GM13977 (cell line): Measurements from ENCODE around the gene ABLIM2.

Source experiments
- DNase-seq: peaks from one replicate; pipeline ENCODE4 v3.0.0; 2012; ENCODE audit warnings: low spot score
- in situ Hi-C: fragments of 300-500 bp; cut with MboI; formaldehyde crosslinking; loops from one replicate; pipeline ENCODE4 v1.12.0; 2022; ENCODE audit warnings: low sequenced_read_pairs, low pct_unique_long_range_greater_than_20kb, mixed read lengths, inconsistent platforms; ENCODE audit not compliant: unreplicated experiment
- TF ChIP-seq, protein P1 (sequence below): IDR thresholded peaks from 2 replicates; pipeline ENCODE4 v1.5.1; 2012; ENCODE audit warnings: mild to moderate bottlenecking, control low read depth; ENCODE audit not compliant: insufficient read depth; ENCODE audit errors: extremely low read depth, missing control alignments

Gene ABLIM2

GRCh38 chr4:8047837-8048678 is 110.6 kb downstream of the ABLIM2 start:
- in situ Hi-C loops: no loop called here
- TF ChIP-seq, protein P1, sequence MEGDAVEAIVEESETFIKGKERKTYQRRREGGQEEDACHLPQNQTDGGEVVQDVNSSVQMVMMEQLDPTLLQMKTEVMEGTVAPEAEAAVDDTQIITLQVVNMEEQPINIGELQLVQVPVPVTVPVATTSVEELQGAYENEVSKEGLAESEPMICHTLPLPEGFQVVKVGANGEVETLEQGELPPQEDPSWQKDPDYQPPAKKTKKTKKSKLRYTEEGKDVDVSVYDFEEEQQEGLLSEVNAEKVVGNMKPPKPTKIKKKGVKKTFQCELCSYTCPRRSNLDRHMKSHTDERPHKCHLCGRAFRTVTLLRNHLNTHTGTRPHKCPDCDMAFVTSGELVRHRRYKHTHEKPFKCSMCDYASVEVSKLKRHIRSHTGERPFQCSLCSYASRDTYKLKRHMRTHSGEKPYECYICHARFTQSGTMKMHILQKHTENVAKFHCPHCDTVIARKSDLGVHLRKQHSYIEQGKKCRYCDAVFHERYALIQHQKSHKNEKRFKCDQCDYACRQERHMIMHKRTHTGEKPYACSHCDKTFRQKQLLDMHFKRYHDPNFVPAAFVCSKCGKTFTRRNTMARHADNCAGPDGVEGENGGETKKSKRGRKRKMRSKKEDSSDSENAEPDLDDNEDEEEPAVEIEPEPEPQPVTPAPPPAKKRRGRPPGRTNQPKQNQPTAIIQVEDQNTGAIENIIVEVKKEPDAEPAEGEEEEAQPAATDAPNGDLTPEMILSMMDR: no peak
- DNase-seq: no peak

DNA sequence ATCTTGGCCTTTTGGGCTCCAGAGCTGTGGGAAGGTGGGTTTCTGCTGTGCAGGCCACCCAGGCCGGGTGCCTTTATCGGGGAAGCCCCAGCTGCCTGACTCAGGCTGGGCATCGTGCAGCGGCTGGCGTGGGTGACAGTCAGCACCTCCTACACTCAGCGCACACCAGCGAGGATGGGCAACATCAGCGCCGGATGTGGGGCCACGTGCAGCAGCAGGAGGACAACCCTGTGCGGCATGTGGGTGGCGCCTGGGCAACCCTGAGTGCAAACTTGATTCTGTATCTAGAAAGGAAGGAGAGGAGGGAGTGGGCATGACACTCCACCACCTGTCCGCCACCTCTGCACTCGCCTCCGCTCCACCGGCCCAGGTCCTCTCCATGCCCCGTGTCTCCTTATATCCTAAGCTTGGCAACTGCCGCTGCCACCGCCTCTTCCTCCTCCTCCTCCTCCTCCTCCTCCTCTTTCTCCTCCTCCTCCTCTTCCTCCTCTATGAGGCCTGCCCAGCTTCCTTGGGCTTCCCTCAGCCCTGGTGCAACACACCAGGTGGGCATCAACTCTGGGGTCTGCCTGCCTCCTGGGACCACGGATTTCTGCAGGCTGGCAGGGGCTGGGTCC is 111.6 kb downstream of the ABLIM2 start:
- TF ChIP-seq, protein P1: no peak
- no peak for DNase-seq
- in situ Hi-C loops: no loop called here

DNA sequence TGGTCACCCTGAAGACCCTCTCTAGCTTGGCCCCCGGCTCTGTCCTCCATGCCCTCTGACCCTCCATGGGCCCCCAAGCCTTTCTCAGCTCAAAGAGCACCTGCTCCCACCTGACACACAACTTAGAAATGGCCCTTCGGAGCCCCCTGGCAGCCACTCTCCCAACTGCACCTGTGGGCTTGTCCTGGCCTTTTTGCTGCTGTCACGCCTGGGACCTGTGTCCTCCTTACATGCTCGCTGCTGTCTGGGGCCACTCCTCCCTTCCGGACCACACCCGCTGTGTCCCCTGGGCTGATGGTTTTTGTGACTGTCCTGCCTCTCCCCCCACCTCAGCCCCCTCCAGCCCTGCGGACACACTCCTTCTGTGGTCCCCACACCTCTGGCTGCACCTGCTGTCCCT is 112.7 kb downstream of the ABLIM2 start:
- DNase-seq: no peak
- in situ Hi-C loops: no loop called here
- TF ChIP-seq, protein P1: no peak

DNA sequence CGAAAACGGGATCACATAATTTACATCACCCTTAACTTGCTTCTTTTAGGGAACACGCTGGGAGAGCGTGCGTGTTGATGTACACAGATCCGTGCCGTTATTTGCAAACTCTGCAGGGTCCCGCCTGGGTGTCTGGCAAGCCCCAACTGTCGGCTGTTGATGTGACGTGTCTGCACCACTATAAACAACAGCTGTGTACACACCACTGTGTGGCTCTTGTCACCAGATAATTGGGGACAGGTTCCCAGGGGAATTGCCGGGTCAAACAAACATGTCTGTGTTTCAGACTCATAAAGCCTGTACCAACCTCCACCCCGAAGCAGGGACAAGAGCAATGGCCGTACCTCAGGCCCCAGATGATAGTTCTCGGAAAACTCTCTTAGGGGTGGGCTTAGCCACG is 113.9 kb downstream of the ABLIM2 start:
- in situ Hi-C loops: no loop called here
- DNase-seq: no peak
- TF ChIP-seq, protein P1: no peak

DNA sequence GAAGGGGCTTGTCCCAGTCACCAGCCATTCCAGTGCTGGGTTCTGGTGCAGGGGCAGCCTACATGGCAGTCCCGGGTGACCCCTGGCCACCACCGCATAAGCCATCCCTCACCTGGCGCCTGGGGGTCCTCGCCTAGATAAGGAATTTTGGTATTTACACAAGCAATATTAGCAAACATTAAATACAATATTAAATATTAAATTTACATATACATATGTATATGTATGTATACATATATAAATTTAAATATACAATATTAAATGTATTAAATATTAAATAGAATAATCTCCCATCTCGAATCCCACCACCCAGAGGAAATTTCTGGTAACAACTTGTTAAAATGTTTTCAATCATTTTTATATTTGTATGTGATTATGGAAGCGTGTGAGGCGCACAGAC is 114.4 kb downstream of the ABLIM2 start:
- DNase-seq: no peak
- in situ Hi-C loops: no loop called here
- TF ChIP-seq, protein P1: no peak

DNA sequence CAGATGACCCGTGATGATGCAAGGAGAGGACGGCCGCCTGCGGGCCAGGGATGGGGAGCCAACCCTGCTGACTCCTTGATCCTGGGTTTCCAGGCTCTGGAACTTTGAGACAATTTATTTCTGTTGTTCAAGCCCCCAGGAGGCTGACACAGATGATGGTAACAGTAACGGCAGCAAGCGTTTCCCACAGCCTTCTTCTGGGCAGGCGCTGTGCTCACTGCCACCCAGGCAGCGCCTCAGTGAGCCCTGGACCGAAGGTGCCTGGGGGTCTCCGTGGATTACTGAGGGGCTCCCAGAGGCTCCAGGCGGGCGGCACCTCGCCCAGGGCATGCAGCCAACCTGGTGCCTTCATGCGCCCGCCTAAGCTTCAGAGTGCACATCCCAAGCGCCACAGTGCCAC is 115.0 kb downstream of the ABLIM2 start:
- in situ Hi-C loops: no loop called here
- TF ChIP-seq, protein P1: no peak
- DNase-seq: no peak
